CD4-positive, alpha-beta T cell treated with Interferon gamma for 1 hour (primary cell): Measurements from ENCODE around the gene HSPB7.

Experiments
- DNase-seq: peaks from one replicate; pipeline ENCODE4 v3.0.0-alpha.2; 2020

HSPB7 gene

GRCh38 chr1:15973772-15974171 is 44.1 kb downstream of the HSPB7 start:
- DNase-seq, result no peak

GRCh38 chr1:15972409-15972808 is 45.4 kb downstream of the HSPB7 start:
- no peak for DNase-seq

- DNase-seq, result no peak
Observed at GRCh38 chr1:15970911-15971310, 46.9 kb downstream of the HSPB7 start.

GRCh38 chr1:15969321-15969880 is 48.4 kb downstream of the HSPB7 start:
- DNase-seq, result no peak

- DNase-seq, result no peak
Observed at GRCh38 chr1:15968172-15968571, 49.7 kb downstream of the HSPB7 start.

- DNase-seq, result no peak
Observed at GRCh38 chr1:15966956-15967344, 50.9 kb downstream of the HSPB7 start.

GRCh38 chr1:15966081-15966955 is 51.5 kb downstream of the HSPB7 start:
- peak; percentile 68 for DNase-seq

GRCh38 chr1:15965228-15965767 is 52.5 kb downstream of the HSPB7 start:
- DNase-seq, result no peak
